NCI-H2171 (cell line): ENCODE data around the gene HLA-DQB1.
A peak's percentile ranks its signal among the peaks of the same experiment; 100 is the strongest.
"Not testable (repeated sequence)": the region's sequence is repeated elsewhere in the genome, so short reads cannot be mapped to it uniquely, and the experiment has no call there.

Experiments used
- DNase-seq: peaks from one replicate; lab custom pipeline; 2025; lab: John Stamatoyannopoulos, UW

HLA-DQB1 gene

GRCh38 chr6:32666420-32667300, at the start of gene HLA-DQB1:
TSS of gene HLA-DQB1 (minus strand) at chr6:32666657. CDS start at chr6:32666607, 50 bp downstream.
- no peak for DNase-seq

GRCh38 chr6:32713241-32713640, 46.8 kb upstream of the HLA-DQB1 start:
- DNase-seq, result no peak

GRCh38 chr6:32709625-32710024, 43.2 kb upstream of the HLA-DQB1 start:
- DNase-seq, result no peak

- DNase-seq, result not testable (repeated sequence)
Measured at GRCh38 chr6:32705164-32705563, 38.7 kb upstream of the HLA-DQB1 start.

- DNase-seq, result no peak
Measured at GRCh38 chr6:32703347-32703746, 36.9 kb upstream of the HLA-DQB1 start.

- DNase-seq, result peak; percentile 12
Measured at GRCh38 chr6:32700391-32701040, 34.1 kb upstream of the HLA-DQB1 start.

- DNase-seq, result no peak
Measured at GRCh38 chr6:32697031-32697430, 30.6 kb upstream of the HLA-DQB1 start.

GRCh38 chr6:32692019-32692418, 25.6 kb upstream of the HLA-DQB1 start:
- DNase-seq, result no peak

GRCh38 chr6:32689531-32690501, 23.4 kb upstream of the HLA-DQB1 start:
- no peak for DNase-seq

GRCh38 chr6:32685603-32686002, 19.1 kb upstream of the HLA-DQB1 start:
- DNase-seq, result no peak

GRCh38 chr6:32684246-32684645, 17.8 kb upstream of the HLA-DQB1 start:
- no peak for DNase-seq

- no peak for DNase-seq
Measured at GRCh38 chr6:32680055-32680454, 13.6 kb upstream of the HLA-DQB1 start.

- DNase-seq, result no peak
Measured at GRCh38 chr6:32679492-32679891, 13.0 kb upstream of the HLA-DQB1 start.

GRCh38 chr6:32674123-32674522, 7.7 kb upstream of the HLA-DQB1 start:
- not testable (repeated sequence) for DNase-seq

GRCh38 chr6:32671908-32672307, 5.5 kb upstream of the HLA-DQB1 start:
- not testable (repeated sequence) for DNase-seq

GRCh38 chr6:32669893-32670292, 3.4 kb upstream of the HLA-DQB1 start:
- DNase-seq, result no peak

- DNase-seq, result no peak
Measured at GRCh38 chr6:32669240-32669639, 2.8 kb upstream of the HLA-DQB1 start.

GRCh38 chr6:32668226-32668747, 1.8 kb upstream of the HLA-DQB1 start:
- DNase-seq, result no peak

GRCh38 chr6:32665661-32666060, 796 bp downstream of the HLA-DQB1 start:
- DNase-seq, result no peak

- no peak for DNase-seq
Measured at GRCh38 chr6:32664827-32665362, 1.6 kb downstream of the HLA-DQB1 start.

- no peak for DNase-seq
Measured at GRCh38 chr6:32664354-32664753, 2.1 kb downstream of the HLA-DQB1 start.

- no peak for DNase-seq
Measured at GRCh38 chr6:32662836-32663235, 3.6 kb downstream of the HLA-DQB1 start.
